HCT116 (cell line): ENCODE measurements around the gene AHSP. TPM values are rescaled to one million over a fixed set of nuclear protein-coding genes. Genes with fewer than 3 reads are reported as not detected.

Source experiments
- ATAC-seq: fragments of 200-7000 bp; cut with Tn5 transposase; 2 replicates; pipeline ENCODE4 v1.9.1; 2020; ENCODE audit warnings: mild to moderate bottlenecking, moderate library complexity
- BruUV-seq: library from RNA; stranded (reverse); fragments of 400-500 nt; replicated peaks from 2 replicates; lab custom pipeline; 2021; lab: Mats Ljungman, UMichigan
- CTCF ChIA-PET: fragments of 300-600 bp; sonication (Branson Sonifier 250); formaldehyde crosslinking; loops from one replicate; lab custom pipeline; 2021; ENCODE audit warnings: antibody characterized with exemption; lab: Charles Lee
- POLR2A ChIA-PET: fragments of 300-600, 350-600 bp; sonication (Branson Sonifier 250); formaldehyde crosslinking; loops from one replicate; lab custom pipeline; 2021; ENCODE audit warnings: antibody characterized with exemption; lab: Charles Lee
- RAD21 ChIA-PET, 2 experiments: fragments of 300-600 bp; sonication (Branson Sonifier 250); formaldehyde crosslinking; loops; one replicate each; lab custom pipeline; 2023; ENCODE audit warnings: low total read pairs in 2 of 2; ENCODE audit not compliant: uncharacterized antibody in 2 of 2, unreplicated experiment in 2 of 2, low non-redundant PET in 1 of 2; lab: Charles Lee
- DNase-seq: peaks from one replicate; pipeline ENCODE4 v3.0.0-alpha.2; 2010; ENCODE audit warnings: low read depth, low spot score
- H2AFZ ChIP-seq: fragments of 200-600 bp; shearing (Covaris generic), sonication (generic); 2 replicates; pipeline ENCODE4 v1.6.1; 2017; ENCODE audit warnings: low read depth, mixed run types, mixed read lengths, antibody characterized with exemption, low read length; ENCODE audit not compliant: poor library complexity, severe bottlenecking
- H3K27ac ChIP-seq: 2 replicates; pipeline ENCODE4 v1.5.1; 2012; ENCODE audit warnings: low read depth, low read length
- H3K27me3 ChIP-seq: fragments of 200-600 bp; sonication (generic); 2 replicates; pipeline ENCODE4 v1.6.1; 2016; ENCODE audit warnings: mixed run types, low read length, mixed read lengths; ENCODE audit not compliant: insufficient read depth
- H3K36me3 ChIP-seq, 2 experiments: fragments of 200-500 bp in 1 of 2; fragments of 200-600 bp in 1 of 2; sonication (Bioruptor generic) in 1 of 2; sonication (generic) in 1 of 2; 2 replicates each; pipeline versions ENCODE4 v1.5.1 to v1.6.1; 2014 to 2016; ENCODE audit warnings: low read length in 2 of 2, inconsistent platforms in 1 of 2, mixed read lengths in 1 of 2, mixed run types in 1 of 2; ENCODE audit not compliant: insufficient read depth in 2 of 2, control insufficient read depth in 1 of 2
- H3K4me1 ChIP-seq, 2 experiments: fragments of 200-600 bp in 1 of 2; sonication (generic) in 1 of 2; 2 replicates each; pipeline versions ENCODE4 v1.5.1 to v1.6.1; 2012 to 2017; ENCODE audit warnings: low read length in 2 of 2, inconsistent platforms in 1 of 2, mild to moderate bottlenecking in 1 of 2, mixed read lengths in 1 of 2, mixed run types in 1 of 2, moderate library complexity in 1 of 2; ENCODE audit not compliant: insufficient read depth in 2 of 2, control insufficient read depth in 1 of 2
- H3K4me2 ChIP-seq: fragments of 200-600 bp; sonication (generic); 2 replicates; pipeline ENCODE4 v1.6.1; 2017; ENCODE audit warnings: mixed run types, low read length, mixed read lengths
- H3K4me3 ChIP-seq, 2 experiments: fragments of 200-600 bp in 1 of 2; sonication (generic) in 1 of 2; replicated peaks in 1 of 2; 2 replicates each; pipeline ENCODE4 v1.5.1; 2011 to 2016; ENCODE audit warnings: low read length in 2 of 2, control low read depth in 1 of 2, low read depth in 1 of 2, mild to moderate bottlenecking in 1 of 2, mixed read lengths in 1 of 2, mixed run types in 1 of 2
- H3K79me2 ChIP-seq: fragments of 200-600 bp; sonication (generic); 2 replicates; pipeline ENCODE4 v1.6.1; 2017; ENCODE audit warnings: mild to moderate bottlenecking, mixed run types, low read length, moderate library complexity, mixed read lengths; ENCODE audit not compliant: insufficient read depth
- H3K9ac ChIP-seq: fragments of 200-600 bp; sonication (generic); 2 replicates; pipeline ENCODE4 v1.6.1; 2016; ENCODE audit warnings: low read length, mixed read lengths
- H3K9me2 ChIP-seq: fragments of 200-600 bp; sonication (generic), shearing (Covaris generic); 2 replicates; pipeline ENCODE4 v1.6.1; 2017; ENCODE audit warnings: mixed run types, mild to moderate bottlenecking, moderate library complexity; ENCODE audit not compliant: insufficient read depth
- H3K9me3 ChIP-seq, 2 experiments: fragments of 200-500 bp in 1 of 2; fragments of 200-600 bp in 1 of 2; sonication (Bioruptor generic) in 1 of 2; sonication (generic) in 1 of 2; 2 replicates each; pipeline ENCODE4 v1.6.1; 2014 to 2017; ENCODE audit warnings: low read length in 2 of 2, mixed read lengths in 2 of 2, inconsistent platforms in 1 of 2, low read depth in 1 of 2, mild to moderate bottlenecking in 1 of 2, mixed run types in 1 of 2, moderate library complexity in 1 of 2; ENCODE audit not compliant: control insufficient read depth in 1 of 2, insufficient read depth in 1 of 2
- H4K20me1 ChIP-seq: fragments of 200-600 bp; sonication (generic), shearing (Covaris generic); 2 replicates; pipeline ENCODE4 v1.6.1; 2017; ENCODE audit warnings: mixed run types, mild to moderate bottlenecking, moderate library complexity; ENCODE audit not compliant: insufficient read depth
- EZH2 ChIP-seq: fragments of 200-600 bp; sonication (generic); IDR thresholded peaks from 2 replicates; pipeline ENCODE4 v1.6.1; 2017; ENCODE audit warnings: antibody characterized with exemption, mixed run types
- SP1 ChIP-seq: IDR thresholded peaks from 2 replicates; pipeline ENCODE4 v1.6.1; 2012; ENCODE audit warnings: low read depth
- TCF7L2 ChIP-seq: IDR thresholded peaks from 2 replicates; pipeline ENCODE4 v1.7.0; 2011; ENCODE audit warnings: borderline replicate concordance, inconsistent platforms; ENCODE audit not compliant: insufficient read depth, insufficient read length; ENCODE audit errors: extremely low read depth
- YY1 ChIP-seq: IDR thresholded peaks from 2 replicates; pipeline ENCODE4 v1.6.1; 2011; ENCODE audit warnings: low read length, low read depth, moderate library complexity, mild to moderate bottlenecking; ENCODE audit not compliant: insufficient replicate concordance; ENCODE audit errors: extremely low read depth
- ZFX ChIP-seq: fragments of 450-650 bp; IDR thresholded peaks from 2 replicates; pipeline ENCODE4 v1.6.1; 2017
- intact Hi-C: fragments of 100-400 bp; cut with micrococcal nuclease; formaldehyde crosslinking; loops from 2 replicates; pipeline ENCODE4 v1.10.0; 2022
- total RNA-seq: library from RNA; stranded (reverse); gene quantifications from one replicate; pipeline ENCODE4 v1.2.1, GENCODE V29; 2021; ENCODE audit not compliant: unreplicated experiment
- TF ChIP-seq, protein P1 (sequence below): IDR thresholded peaks from 2 replicates; pipeline ENCODE4 v1.6.1; 2012

The AHSP gene
- total RNA-seq, 1 experiment from 2014 or later = not detected

DNA sequence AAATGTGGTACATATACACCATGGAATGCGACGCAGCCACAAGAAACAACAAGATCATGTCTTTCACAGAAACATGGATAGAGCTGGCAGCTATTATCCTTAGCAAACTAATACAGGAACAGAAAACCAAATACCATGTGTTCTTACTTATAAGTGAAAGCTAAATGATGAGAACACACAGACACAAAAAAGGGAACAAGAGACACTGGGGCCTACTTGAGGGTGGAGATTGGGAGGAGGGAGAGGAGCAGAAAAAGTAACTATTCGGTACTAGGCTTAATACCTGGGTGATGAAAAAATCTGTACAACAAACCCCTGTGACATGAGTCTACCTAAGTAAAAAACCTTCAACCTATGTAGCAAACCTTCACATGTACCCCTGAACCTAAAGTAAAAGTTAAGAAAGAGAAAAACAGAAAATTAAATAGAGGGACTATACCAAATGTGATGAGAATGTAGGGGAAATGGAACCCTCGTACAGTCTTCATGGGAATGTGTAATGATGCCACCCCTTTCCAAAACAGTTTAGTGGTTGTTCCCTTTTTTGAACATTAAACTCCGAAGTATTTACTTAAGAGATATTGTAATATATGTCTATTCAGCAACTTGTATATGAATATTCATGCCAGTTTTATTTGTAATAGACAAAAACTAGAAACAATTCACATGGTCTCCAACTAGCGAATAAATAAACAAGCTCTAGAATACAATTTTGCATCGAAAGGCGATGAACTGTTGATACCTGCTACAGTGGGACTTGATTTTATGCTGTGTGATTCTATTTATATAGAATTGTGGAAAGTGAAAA, 33.9 kb downstream of the AHSP start:
- no peaks in the 10 kb centered on the region for H3K9me3 ChIP-seq
- H3K4me3 ChIP-seq = no peak overlapping the region
- H3K36me3 ChIP-seq = no peaks in the 10 kb centered on the region
- ChIA-PET POLR2A (no interaction called here), RAD21 (no interaction called here), CTCF (no interaction called here)
- H3K9me2 ChIP-seq = no peaks in the 10 kb centered on the region
- BruUV-seq = no TSS peak
- H3K27ac ChIP-seq = no peak overlapping the region
- no peak for TF ChIP-seq TCF7L2
- no peak for TF ChIP-seq ZFX
- TF ChIP-seq SP1 = no peak
- TF ChIP-seq, protein P1, sequence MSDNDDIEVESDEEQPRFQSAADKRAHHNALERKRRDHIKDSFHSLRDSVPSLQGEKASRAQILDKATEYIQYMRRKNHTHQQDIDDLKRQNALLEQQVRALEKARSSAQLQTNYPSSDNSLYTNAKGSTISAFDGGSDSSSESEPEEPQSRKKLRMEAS = no peak
- no peaks in the 10 kb centered on the region for H3K27me3 ChIP-seq
- no peak overlapping the region for H3K9ac ChIP-seq
- H4K20me1 ChIP-seq = no peaks in the 10 kb centered on the region
- H2AFZ ChIP-seq = no peak overlapping the region
- ATAC-seq (no peak), DNase-seq (no peak)
- no peak overlapping the region for H3K4me2 ChIP-seq
- intact Hi-C loops = no loop called here
- H3K79me2 ChIP-seq = no peaks in the 10 kb centered on the region
- no peaks in the 10 kb centered on the region for H3K4me1 ChIP-seq

DNA sequence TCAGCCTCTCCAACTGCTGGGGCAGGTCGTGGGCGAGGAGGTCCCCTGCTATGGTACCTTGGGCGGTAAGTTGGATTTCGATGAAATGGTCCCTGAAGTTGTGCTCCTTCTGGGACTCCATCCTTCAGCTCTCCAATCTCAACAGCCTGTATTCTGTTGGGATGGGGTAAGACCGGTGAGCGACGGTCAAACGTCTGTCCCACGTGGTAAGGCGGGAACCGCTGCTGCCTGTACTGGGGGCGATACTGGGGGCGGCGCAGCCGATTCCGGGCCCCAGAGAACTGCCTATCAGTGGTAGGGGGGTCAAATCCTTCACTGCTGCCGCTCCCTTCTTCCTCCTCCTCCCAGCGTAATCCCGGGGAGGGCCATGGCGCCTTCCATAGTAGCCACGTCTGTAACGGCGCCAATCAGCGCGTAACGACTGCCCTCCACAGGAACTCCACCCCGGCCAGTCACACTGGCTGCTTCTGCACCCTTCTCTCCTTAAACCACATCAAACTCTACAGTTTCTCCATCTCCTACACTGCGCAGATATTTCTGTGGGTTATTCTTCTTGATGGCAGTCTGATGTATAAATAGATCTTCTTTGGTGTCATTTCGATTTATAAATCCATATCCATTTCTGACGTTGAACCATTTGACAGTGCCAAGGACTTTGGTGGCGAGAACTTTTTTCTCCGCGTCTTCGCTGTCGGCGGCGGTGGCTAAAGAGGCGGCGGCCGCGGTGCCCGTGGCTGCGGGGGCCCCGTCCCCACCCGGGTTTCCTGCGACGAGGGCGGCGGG, 41.1 kb downstream of the AHSP start:
- RAD21 ChIA-PET = no interaction called here
- ATAC-seq (no peak), DNase-seq (no peak)
- Histone ChIP-seq H3K79me2 (no peaks in the 10 kb centered on the region), H2AFZ (no peak overlapping the region), H3K9ac (no peak overlapping the region), H3K9me3 (no peaks in the 10 kb centered on the region), H4K20me1 (no peaks in the 10 kb centered on the region)
- POLR2A ChIA-PET = no interaction called here
- CTCF ChIA-PET = no interaction called here
- TF ChIP-seq, protein P1 = no peak
- no peak for TF ChIP-seq YY1
- TF ChIP-seq EZH2 = no peak
- TF ChIP-seq, all 23 proteins: peak for 0
- no peaks in the 10 kb centered on the region for H3K27me3 ChIP-seq
- H3K4me2 ChIP-seq = no peak overlapping the region
- H3K9me2 ChIP-seq = no peaks in the 10 kb centered on the region
- H3K27ac ChIP-seq = no peak overlapping the region
- intact Hi-C loops = no loop called here
- H3K4me1 ChIP-seq = no peaks in the 10 kb centered on the region
- H3K4me3 ChIP-seq = no peak overlapping the region
- no peaks in the 10 kb centered on the region for H3K36me3 ChIP-seq
- no TSS peak for BruUV-seq
